Thyroid gland (tissue), 4 donors: ENCODE measurements around the gene EHBP1. TPM values are rescaled to one million over a fixed set of nuclear protein-coding genes. Genes with fewer than 3 reads are reported as not detected.

ENCODE experiments used
- DNase-seq, 2 donors: peaks; one replicate each; pipeline ENCODE4 v3.0.0-alpha.2; 2019
- H3K27ac ChIP-seq, 3 donors: fragments of 200-600 bp; sonication (generic); 1 replicate in 2 of 3; 2 replicates in 1 of 3; pipeline ENCODE4 v1.5.1; 2016 to 2019; ENCODE audit warnings: mild to moderate bottlenecking in 1 of 3, moderate library complexity in 1 of 3
- H3K27me3 ChIP-seq: fragments of 200-600 bp; sonication (generic); one replicate; pipeline ENCODE4 v1.5.1; 2019
- H3K36me3 ChIP-seq, 2 donors: fragments of 200-600 bp; sonication (generic); one replicate each; pipeline ENCODE4 v1.5.1; 2016 to 2019
- H3K4me1 ChIP-seq, 2 donors: fragments of 200-600 bp; sonication (generic); one replicate each; pipeline ENCODE4 v1.5.1; 2017 to 2019
- H3K4me3 ChIP-seq, 3 donors: fragments of 200-600 bp; sonication (generic); replicated peaks in 1 of 3; 1 replicate in 2 of 3; 2 replicates in 1 of 3; pipeline ENCODE4 v1.5.1; 2016; ENCODE audit warnings: mild to moderate bottlenecking in 1 of 3
- H3K9me3 ChIP-seq: fragments of 200-600 bp; sonication (generic); one replicate; pipeline ENCODE4 v1.5.1; 2017
- CTCF ChIP-seq, 6 experiments: fragments of 200-600 bp in 3 of 6; fragments of 450-650 bp in 3 of 6; sonication (generic) in 3 of 6; IDR thresholded peaks; one replicate each; pipeline ENCODE4 v1.5.1; 2016 to 2019; ENCODE audit warnings: antibody characterized with exemption in 6 of 6, mild to moderate bottlenecking in 2 of 6, inconsistent platforms in 1 of 6, moderate library complexity in 1 of 6
- POLR2A ChIP-seq, 2 donors: fragments of 450-650 bp; IDR thresholded peaks; one replicate each; pipeline ENCODE4 v1.6.1; 2017; ENCODE audit warnings: antibody characterized with exemption in 2 of 2, mild to moderate bottlenecking in 2 of 2, moderate library complexity in 1 of 2
- WGBS, 2 donors: methylation state at CpG; one replicate each; pipeline ENCODE4 v1.1.5; 2017; 5-methylcytosine and 5-hydroxymethylcytosine counted together
- intact Hi-C: fragments of 100-400 bp; cut with DNase I; formaldehyde crosslinking; loops from one replicate; pipeline ENCODE4 v1.15.1; 2023
- total RNA-seq, 4 donors: library from RNA; depleted of rRNA; stranded (reverse); fragments of >200 nt; gene quantifications; one replicate each; pipeline ENCODE4 v1.2.3, GENCODE V29; 2016

The EHBP1 gene
- total RNA-seq, 4 donors from 2014 or later, result 49.9 to 68.8 (median 57.0) TPM

- H3K9me3 ChIP-seq, result no peaks in the 10 kb centered on the region
- H3K4me3 ChIP-seq, result no peak overlapping the region
- 10 to 16% methylated on average over 41 to 47 of the region's 48 CpGs for WGBS, 2 donors
- H3K4me1 ChIP-seq, result peaks cover 24 to 57% of the 10 kb centered on the region in 2 donors
- DNase-seq, result no peak
- TF ChIP-seq POLR2A (IDR thresholded peaks at IDR 0.05) (no peak), CTCF (IDR thresholded peaks at IDR 0.05) (no peak)
- H3K36me3 ChIP-seq, result no peaks in the 10 kb centered on the region
- intact Hi-C loops, result no loop called here
- H3K27ac ChIP-seq, result no peak overlapping the region
- peaks cover 70% of the 10 kb centered on the region for H3K27me3 ChIP-seq
Measured at GRCh38 chr2:63053889-63054602, 348.5 kb downstream of the EHBP1 start.

GRCh38 chr2:63054841-63055225 is 349.3 kb downstream of the EHBP1 start:
- Histone ChIP-seq H3K27ac (no peak overlapping the region), H3K9me3 (no peaks in the 10 kb centered on the region), H3K36me3 (no peaks in the 10 kb centered on the region), H3K27me3 (peaks cover 70% of the 10 kb centered on the region), H3K4me3 (no peak overlapping the region), H3K4me1 (peaks cover 20 to 57% of the 10 kb centered on the region in 2 donors)
- TF ChIP-seq CTCF (IDR thresholded peaks at IDR 0.05), result no peak
- TF ChIP-seq POLR2A (IDR thresholded peaks at IDR 0.05), result no peak
- no peak for DNase-seq
- WGBS, 2 donors, result 31 to 52% methylated on average over 7 of the region's 7 CpGs
- intact Hi-C loops, result no loop called here

DNA sequence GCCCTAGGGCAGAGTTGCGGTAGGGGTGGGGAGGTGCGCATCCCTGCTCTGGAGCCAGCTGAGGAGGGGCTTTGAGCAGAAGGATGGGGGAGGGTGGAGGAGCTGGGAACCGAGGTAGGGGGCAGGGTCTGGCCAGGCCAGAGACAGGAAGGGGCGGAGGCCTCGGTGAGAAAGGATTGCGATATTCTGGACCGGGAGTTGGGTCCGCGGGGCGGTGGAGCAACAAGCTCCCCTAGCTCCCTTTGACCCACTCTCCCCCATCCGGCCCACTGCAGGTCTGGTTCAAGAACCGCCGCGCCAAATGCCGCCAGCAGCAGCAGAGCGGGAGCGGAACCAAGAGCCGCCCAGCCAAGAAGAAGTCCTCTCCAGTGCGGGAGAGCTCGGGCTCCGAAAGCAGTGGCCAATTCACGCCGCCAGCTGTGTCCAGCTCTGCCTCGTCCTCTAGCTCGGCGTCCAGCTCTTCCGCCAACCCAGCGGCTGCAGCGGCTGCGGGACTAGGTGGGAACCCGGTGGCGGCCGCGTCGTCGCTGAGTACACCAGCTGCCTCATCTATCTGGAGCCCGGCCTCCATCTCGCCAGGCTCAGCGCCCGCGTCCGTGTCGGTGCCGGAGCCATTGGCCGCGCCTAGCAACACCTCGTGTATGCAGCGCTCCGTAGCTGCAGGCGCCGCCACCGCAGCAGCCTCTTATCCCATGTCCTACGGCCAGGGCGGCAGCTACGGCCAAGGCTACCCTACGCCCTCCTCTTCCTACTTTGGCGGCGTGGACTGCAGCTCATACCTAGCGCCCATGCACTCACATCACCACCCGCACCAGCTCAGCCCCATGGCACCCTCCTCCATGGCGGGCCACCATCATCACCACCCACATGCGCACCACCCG is 350.0 kb downstream of the EHBP1 start:
- Histone ChIP-seq H3K27ac (no peak overlapping the region), H3K36me3 (no peaks in the 10 kb centered on the region), H3K9me3 (no peaks in the 10 kb centered on the region), H3K4me3 (no peak overlapping the region), H3K4me1 (peaks cover 14 to 53% of the 10 kb centered on the region in 2 donors), H3K27me3 (peaks cover 70% of the 10 kb centered on the region)
- no peak for TF ChIP-seq CTCF (IDR thresholded peaks at IDR 0.05)
- WGBS, 2 donors, result 32% methylated on average over 42 to 63 of the region's 63 CpGs
- no peak for DNase-seq
- intact Hi-C loops, result no loop called here

DNA sequence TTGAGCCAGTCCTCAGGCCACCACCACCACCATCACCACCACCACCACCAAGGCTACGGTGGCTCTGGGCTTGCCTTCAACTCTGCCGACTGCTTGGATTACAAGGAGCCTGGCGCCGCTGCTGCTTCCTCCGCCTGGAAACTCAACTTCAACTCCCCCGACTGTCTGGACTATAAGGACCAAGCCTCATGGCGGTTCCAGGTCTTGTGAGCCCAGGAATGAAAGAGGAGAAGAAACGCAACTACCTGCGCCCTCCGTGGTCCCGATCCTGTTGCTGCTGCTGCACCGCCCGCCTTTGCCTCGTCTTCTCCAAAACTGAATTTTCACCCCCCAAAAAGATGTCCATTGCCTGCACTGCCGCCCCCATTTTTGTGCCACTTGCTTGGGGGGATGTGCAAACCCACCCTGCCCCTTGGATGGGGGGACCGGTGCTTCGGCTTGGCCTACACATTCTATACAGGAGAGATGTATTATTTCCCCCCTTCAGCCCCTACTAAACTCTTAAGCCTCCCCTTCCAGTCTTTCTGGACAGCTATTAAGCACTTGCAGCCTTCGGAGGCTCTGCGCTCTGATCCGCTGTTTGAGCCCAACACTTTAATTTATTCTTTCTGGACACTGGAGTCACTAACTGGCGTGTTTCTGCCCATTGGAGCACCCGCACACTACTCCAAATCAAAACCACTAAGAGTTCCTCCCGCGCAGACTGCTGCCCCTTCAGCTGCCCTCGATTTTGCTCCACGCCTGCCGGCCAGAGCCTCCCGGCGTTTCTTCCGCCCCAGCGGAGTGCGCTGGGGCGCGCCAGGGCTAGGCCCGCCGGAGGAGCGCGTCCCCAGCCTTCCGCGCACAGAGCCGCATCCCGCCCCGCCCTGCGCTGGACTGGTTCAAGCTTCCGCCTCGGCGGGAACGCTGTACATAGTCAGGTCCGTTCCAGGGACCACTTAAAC is 350.9 kb downstream of the EHBP1 start:
- intact Hi-C loops, result no loop called here
- Histone ChIP-seq H3K36me3 (no peaks in the 10 kb centered on the region), H3K27ac (no peak overlapping the region), H3K4me1 (peaks cover 14 to 44% of the 10 kb centered on the region in 2 donors), H3K27me3 (peaks cover 78% of the 10 kb centered on the region), H3K4me3 (no peak overlapping the region), H3K9me3 (no peaks in the 10 kb centered on the region)
- DNase-seq, result no peak
- TF ChIP-seq POLR2A (IDR thresholded peaks at IDR 0.05), result no peak
- no peak for TF ChIP-seq CTCF (IDR thresholded peaks at IDR 0.05)
- 30 to 36% methylated on average over 34 to 46 of the region's 49 CpGs for WGBS, 2 donors
